HG02798 (cell line): ENCODE data around the gene RTBDN.
"Not testable (repeated sequence)": the region's sequence is repeated elsewhere in the genome, so short reads cannot be mapped to it uniquely, and the experiment has no call there.

ENCODE experiments used
- ATAC-seq: cut with Tn5 transposase; IDR thresholded peaks from one replicate; pipeline ENCODE4 v1.9.1; 2021; ENCODE audit warnings: mild to moderate bottlenecking; ENCODE audit not compliant: unreplicated experiment, poor library complexity

RTBDN gene

DNA sequence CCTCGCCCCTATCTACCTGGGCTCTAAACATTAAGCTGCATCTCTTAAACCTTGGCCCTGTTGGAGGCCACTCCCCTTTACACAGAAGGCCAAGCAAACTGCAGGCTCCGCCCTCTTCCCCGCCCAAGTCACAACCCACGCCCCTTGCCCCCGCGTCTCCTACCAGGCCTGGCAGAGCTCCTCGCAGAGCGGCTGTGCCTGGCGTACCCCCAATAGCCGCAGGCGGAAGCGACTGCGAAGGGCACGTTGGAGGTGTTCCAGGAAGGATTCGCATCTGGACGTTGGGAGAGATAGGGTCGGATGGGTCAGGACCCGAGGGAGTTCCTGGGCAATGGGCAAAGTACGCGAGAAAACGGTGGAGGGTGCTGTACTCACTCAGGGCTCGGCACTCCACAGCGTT is 5.9 kb downstream of the RTBDN start:
- no peak for ATAC-seq

DNA sequence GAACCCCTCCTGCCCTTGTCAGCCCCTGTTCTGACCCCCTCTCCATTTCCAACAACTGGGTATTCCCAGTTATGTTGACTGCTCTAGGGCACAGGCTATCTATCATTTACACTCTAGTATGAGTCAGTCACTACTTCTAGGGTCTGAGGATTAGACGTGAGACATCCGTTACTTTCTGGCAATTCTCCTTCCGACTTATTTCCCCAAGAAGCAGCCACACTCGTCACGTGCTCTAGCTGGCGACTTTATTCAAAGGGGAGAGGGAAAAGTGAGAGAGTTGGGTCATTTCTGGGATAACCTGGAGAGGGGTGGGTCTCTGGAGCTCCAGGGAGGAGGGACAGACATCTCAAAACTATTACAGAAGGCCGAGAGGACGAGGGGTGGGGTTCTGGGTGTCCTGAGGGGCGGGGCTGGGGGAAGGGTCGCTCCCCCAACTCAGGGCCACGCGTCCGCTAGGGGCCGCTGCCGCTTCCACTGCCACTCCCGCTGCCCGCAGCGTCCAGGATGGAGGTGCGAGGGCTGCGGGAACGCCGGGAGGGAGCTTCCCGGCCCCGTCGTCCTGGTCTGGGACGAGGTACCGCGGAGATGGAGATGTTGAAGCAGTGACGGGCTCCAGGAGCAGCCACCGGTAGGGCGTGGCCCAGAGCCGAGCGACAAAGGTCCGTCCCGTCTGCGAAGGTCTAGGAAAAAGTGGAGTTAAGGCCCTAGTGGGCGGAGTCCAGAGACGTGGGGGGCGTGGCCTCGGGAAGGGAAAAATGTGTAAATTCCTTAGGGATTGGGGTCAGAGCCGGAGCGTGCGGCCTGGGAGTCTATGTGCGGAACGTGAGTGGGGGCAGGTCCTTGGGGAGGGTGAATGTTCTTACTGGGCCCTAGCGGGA is 8.9 kb downstream of the RTBDN start:
- no peak for ATAC-seq

DNA sequence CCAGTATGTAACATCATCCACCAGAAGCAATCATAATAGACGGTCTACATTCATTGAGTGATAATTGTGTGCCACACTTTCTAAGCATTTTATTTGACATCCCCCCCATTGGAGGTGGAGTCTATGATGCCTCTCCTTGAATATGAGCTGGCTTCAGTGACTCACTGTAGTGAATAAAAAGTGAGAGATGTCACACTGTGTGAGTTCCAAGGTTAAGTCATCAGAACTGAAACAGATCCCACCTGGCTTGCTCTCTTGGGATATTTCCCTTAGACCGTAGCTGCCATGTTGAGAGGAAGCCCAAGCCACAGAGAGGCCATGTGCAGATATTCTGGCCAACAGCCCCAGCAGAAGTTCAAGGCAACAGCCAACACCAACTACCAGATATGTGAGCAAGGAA is 12.6 kb downstream of the RTBDN start:
- no peak for ATAC-seq

- not testable (repeated sequence) for ATAC-seq
Measured at GRCh38 chr19:12817810-12818209, 16.6 kb downstream of the RTBDN start.

DNA sequence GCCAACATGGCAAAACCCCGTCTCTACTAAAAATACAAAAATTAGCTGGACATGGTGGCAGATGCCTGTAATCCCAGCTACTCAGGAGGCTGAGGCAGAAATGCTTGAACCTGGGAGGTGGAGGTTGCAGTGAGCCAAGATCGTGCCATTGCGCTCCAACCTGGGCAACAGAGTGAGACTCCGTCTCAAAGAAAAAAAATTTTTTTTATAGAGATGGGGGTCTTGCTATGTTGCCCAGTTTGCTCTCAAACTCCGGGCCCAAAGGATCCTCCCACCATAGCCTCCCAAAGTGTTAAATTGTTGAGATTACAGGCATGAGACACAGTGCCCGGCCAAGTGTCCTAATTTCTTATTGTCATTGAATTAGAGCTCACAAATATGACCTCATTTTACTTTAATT is 17.2 kb downstream of the RTBDN start:
- ATAC-seq = not testable (repeated sequence)

DNA sequence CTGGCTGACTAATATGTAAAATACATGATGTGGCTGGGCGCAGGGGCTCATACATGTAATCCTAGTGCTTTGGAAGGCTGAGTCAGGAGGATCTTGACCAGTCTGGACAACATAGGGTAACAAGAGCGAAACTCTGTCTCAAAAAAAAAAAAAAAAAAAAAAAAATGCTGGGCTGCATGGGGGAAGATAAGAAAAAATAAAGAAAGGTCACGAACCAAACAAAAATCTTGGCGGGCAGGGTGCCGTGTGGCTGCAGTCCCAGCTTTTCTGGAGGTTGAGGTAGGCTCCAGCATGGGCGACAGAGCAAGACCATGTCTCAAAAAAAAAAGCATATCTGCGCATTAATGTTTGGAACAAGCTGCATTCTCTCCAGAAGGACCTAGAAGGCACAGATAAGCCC is 19.3 kb downstream of the RTBDN start:
- ATAC-seq = no peak

DNA sequence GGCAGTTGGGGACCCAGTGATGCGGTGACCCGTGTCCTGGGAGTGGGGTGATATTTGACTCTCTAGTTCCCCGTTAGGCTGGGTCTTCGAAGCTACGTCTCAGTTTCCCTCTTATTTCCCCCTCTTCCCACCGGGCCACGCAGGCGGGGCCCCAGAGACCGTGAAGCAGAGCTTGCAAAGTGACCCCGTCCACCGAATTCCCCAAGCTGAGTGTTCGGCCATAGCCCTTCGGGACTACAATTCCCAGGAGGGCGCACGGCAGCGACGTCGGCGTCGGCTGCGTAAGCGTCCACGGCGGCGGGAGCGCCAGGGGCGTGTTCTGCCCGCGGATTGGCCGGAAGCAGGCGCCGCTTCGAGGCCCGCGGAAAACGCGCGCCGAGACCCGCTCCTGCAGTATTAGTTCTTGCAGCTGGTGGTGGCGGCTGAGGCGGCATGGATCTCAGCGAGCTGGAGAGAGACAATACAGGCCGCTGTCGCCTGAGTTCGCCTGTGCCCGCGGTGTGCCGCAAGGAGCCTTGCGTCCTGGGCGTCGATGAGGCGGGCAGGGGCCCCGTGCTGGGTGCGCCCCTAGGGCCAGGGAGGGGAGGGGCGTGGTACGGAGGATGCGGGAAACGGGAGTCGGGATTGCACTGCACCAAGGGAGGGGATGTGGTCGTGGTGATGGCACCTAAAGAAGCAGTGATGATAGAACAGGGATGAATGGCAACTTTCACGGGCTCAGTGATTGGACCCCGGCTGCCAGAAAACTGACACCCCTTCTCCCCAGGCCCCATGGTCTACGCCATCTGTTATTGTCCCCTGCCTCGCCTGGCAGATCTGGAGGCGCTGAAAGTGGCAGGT is 27.9 kb downstream of the RTBDN start, which contains the start of gene RNASEH2A:
TSS of gene RNASEH2A (plus strand) at position 343 of the 840 bp plus-strand sequence. CDS start at position 433, 90 bp downstream.
- ATAC-seq = peak; percentile 81

GRCh38 chr19:12804051-12804450 is 30.3 kb downstream of the RTBDN start:
- ATAC-seq = no peak

GRCh38 chr19:12802267-12803106 is 31.9 kb downstream of the RTBDN start:
- ATAC-seq = no peak

GRCh38 chr19:12801466-12802266 is 32.7 kb downstream of the RTBDN start, which contains the start of the genes PRDX2 and THSD8:
Gene PRDX2 (minus strand): TSS chr19:12801800. CDS start chr19:12801261, 539 bp downstream.
Gene THSD8 (plus strand): TSS chr19:12802069. CDS start chr19:12802072, 3 bp downstream.
- peak; percentile 49 for ATAC-seq

GRCh38 chr19:12800923-12801465 is 33.4 kb downstream of the RTBDN start:
- ATAC-seq = no peak

GRCh38 chr19:12800466-12800770 is 34.0 kb downstream of the RTBDN start:
- ATAC-seq = no peak

DNA sequence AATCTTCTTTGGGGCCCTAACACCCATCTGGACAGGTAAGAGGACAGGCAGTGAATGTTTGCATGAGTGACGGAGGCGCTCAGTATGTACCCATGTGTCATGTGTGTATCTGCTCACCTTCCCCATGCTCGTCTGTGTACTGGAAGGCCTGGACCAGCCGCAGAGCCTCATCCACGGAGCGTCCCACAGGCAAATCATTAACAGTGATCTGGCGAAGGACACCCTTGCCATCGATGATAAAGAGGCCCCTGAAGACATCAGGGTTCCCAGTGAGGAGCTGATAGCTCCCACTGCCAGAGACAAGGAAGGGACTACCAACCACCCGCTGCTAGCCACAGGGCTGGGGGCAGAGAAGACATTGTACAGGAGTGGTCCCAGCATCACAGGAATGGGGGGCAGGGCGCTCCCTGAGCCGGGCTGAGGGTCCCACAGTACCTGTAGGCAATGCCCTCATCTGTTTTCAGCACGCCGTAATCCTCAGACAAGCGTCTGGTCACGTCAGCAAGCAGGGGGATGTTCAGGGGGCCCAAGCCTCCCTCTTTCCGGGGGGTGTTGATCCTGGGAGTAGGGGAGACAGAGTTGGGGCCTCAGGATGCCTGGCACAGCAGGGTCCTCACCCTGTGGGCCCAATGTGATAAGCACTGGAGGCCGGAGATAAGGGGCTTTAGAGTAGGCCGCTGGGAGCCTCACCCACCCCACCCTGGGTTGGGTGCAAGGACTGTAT is 34.5 kb downstream of the RTBDN start:
- no peak for ATAC-seq

DNA sequence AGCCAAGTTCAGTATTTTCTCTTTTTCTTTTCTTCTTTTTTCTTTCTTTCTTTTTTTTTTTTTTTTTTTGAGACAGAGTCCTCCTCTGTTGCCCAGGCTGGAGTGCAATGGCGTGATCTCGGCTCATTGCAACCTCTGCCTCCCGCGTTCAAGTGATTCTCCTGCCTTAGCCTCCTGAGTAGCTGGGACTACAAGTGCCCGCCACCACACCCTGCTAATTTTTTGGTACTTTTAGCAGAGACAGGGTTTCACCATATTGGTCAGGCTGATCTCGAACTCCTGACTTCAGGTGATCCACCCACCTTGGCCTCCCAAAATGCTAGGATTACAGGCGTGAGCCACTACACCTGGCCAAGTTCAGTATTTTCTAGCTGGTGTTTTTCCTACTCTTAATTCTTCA is 36.8 kb downstream of the RTBDN start:
- not testable (repeated sequence) for ATAC-seq

- ATAC-seq = no peak
Measured at GRCh38 chr19:12797141-12797587, 37.2 kb downstream of the RTBDN start.

- no peak for ATAC-seq
Measured at GRCh38 chr19:12796146-12797071, 38.0 kb downstream of the RTBDN start.

DNA sequence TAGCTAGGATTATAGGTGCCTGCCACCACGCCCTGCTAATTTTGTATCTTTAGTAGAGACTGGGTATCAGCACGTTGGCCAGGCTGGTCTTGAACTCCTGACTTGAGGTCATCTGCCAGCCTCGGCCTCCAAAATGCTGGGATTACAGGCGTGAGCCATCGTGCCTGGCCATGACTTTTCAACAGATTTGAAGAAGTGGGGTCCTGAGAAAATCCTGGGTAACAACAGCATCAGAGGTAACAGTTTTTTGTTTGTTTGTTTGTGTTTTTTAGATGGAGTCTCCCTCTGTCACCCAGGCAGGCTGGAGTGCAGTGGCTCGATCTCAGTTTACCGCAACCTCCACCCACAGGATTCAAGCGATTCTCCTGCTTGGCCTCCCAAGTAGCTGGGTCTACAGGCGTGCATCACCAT is 39.4 kb downstream of the RTBDN start:
- ATAC-seq = no peak
